GM12892 (cell line): ENCODE results near the gene WASF1.

Experiments
- POLR2A ChIP-seq: IDR thresholded peaks from 2 replicates; pipeline ENCODE4 v1.6.1; 2011; ENCODE audit warnings: low read depth, low read length, control low read depth
- POLR2AphosphoS5 ChIP-seq: IDR thresholded peaks from 2 replicates; pipeline ENCODE4 v1.6.1; 2011; ENCODE audit warnings: low read depth, low read length, control low read depth
- TAF1 ChIP-seq: IDR thresholded peaks from 2 replicates; pipeline ENCODE4 v1.6.1; 2011; ENCODE audit warnings: low read depth, mild to moderate bottlenecking, control low read depth, low read length, borderline replicate concordance

DNA sequence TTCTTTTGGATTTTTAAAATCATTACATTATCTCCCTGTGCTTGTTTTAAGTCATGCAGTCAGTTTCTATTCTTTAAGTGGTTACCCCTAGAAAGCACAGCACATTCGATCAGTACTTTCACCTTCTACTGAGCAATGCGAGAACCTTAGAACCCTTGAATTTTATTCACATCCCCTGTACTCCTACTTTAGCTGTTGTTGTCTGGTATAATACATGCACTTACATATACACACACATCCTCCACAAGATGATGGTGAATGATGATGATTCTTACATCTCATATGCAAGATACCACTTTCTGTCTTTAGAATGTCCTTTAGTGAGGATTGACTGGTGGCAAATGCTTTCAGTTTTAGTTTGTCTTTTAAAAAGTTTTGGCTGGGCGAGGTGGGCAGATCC lies 6.4 kb upstream of the WASF1 start:
- no peak for TF ChIP-seq POLR2A
- TF ChIP-seq POLR2AphosphoS5, result no peak
- TF ChIP-seq TAF1, result no peak
